Memory B cell (primary cell): ENCODE data around the gene DHCR7.

Source experiments
- ATAC-seq: fragments of 150-1000 bp; cut with Tn5 transposase; 2 replicates; pipeline ENCODE4 v1.10.0; 2021; ENCODE audit warnings: low read depth, mild to moderate bottlenecking, moderate library complexity
- DNase-seq, 2 donors: peaks; one replicate each; pipeline ENCODE4 v3.0.0; 2022; ENCODE audit warnings: low spot score in 2 of 2
- H3K27ac Mint-ChIP-seq: one replicate; pipeline ENCODE4 v1.8.0; 2022; ENCODE audit warnings: mild to moderate bottlenecking, moderate library complexity, mixed read lengths
- H3K27me3 Mint-ChIP-seq: one replicate; pipeline ENCODE4 v1.8.0; 2022; ENCODE audit warnings: mixed read lengths
- H3K36me3 Mint-ChIP-seq: one replicate; pipeline ENCODE4 v1.8.0; 2022; ENCODE audit warnings: mild to moderate bottlenecking, mixed read lengths
- H3K4me1 Mint-ChIP-seq: one replicate; pipeline ENCODE4 v1.8.0; 2022; ENCODE audit warnings: mixed read lengths
- H3K4me3 Mint-ChIP-seq: one replicate; pipeline ENCODE4 v1.8.0; 2022; ENCODE audit warnings: mild to moderate bottlenecking, moderate library complexity, mixed read lengths
- H3K9me3 Mint-ChIP-seq: one replicate; pipeline ENCODE4 v1.8.0; 2022; ENCODE audit warnings: mixed read lengths

The DHCR7 gene

DNA sequence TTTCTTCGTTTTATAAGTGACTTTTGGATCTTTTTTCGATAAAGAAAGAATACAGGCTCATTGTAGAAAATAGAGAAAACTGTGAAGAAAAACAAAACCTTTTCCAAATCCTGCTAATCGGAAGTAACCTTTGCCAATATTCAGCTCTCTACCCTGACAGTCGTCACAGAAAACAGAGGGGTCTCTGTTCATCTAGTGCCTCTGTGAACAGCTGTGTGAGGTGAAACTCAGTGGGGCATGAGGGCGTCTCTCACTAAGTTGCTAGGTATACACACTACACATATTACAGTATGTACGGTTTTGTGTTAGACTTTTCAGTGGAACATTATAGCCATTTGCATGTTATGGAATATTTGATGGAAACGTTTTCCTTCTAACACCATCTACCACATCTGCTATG lies 39.4 kb downstream of the DHCR7 start:
- peaks cover 9% of the 10 kb centered on the region for H3K9me3 Mint-ChIP-seq
- ATAC-seq (no peak), DNase-seq (no peak)
- H3K4me3 Mint-ChIP-seq: no peak overlapping the region
- peaks cover 5% of the 10 kb centered on the region for H3K36me3 Mint-ChIP-seq
- peaks cover 11% of the 10 kb centered on the region for H3K27me3 Mint-ChIP-seq
- no peak overlapping the region for H3K27ac Mint-ChIP-seq
- peaks cover 14% of the 10 kb centered on the region for H3K4me1 Mint-ChIP-seq

DNA sequence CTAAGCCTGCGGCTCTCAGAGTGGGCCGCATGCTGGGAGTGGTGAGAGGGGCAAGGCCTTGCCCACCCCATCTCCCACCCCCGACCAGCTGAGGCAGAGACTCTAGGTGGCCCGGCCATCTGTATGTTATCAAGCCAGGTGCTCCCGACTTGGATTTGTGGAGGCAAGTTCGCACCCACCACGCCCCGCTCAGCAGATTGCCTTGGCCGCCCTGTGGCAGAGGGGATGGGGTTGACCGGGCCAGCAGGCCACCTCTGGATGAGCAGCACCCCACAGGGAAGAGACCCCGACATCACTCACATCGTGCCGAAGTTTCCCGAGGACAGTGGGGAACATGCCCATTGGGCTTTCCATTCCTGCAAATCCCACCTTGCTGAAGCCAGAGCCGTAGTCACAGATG lies 40.8 kb downstream of the DHCR7 start:
- no peak for ATAC-seq
- peaks cover 14% of the 10 kb centered on the region for H3K4me1 Mint-ChIP-seq
- peaks cover 12% of the 10 kb centered on the region for H3K27me3 Mint-ChIP-seq
- no peak overlapping the region for H3K4me3 Mint-ChIP-seq
- peaks cover 5% of the 10 kb centered on the region for H3K36me3 Mint-ChIP-seq
- H3K9me3 Mint-ChIP-seq: peaks cover 13% of the 10 kb centered on the region
- no peak for DNase-seq
- H3K27ac Mint-ChIP-seq: no peak overlapping the region

DNA sequence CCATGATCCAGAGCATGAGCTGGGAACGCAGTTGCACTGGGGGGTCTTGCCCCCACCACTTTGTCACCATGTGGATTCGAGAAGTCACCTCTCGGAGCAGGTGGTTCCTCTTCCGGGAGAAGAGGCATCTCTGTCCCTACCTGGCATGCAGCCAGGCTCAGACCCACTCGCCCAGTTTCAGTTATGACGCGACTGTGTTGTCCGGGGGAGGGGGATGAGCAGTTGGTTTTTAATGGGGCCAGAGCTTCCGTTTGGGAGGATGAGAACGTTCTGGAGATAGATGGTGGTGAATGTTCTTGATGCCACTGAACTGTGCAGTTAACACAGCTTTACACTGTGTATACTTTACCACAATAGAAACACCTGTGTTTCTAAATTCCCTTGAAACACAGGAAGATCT lies 41.5 kb downstream of the DHCR7 start:
- Mint-ChIP-seq H3K4me1 (peaks cover 14% of the 10 kb centered on the region), H3K36me3 (peaks cover 5% of the 10 kb centered on the region), H3K27me3 (peaks cover 11% of the 10 kb centered on the region), H3K9me3 (peaks cover 13% of the 10 kb centered on the region), H3K27ac (no peak overlapping the region), H3K4me3 (no peak overlapping the region)
- no peak for ATAC-seq
- no peak for DNase-seq

DNA sequence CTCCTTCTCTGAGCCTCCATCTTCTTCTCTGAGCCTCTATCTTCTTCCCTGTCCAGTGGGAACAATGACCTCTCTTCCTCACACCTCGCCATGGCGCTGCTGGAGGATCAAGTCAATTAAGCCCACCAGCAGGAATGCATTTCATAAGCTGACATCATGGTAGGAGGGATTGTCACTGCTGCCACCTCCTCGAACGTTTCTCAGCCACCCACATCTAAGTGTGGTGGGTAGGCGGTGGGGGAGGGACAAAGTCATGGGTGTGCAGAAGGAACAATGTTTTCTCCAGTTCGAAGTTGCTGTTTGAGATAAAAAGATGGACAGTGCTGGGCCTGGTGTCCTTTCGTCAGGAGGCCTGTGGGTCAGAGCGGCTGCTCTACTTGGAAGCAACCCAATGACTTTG lies 44.0 kb downstream of the DHCR7 start:
- peaks cover 11% of the 10 kb centered on the region for H3K4me1 Mint-ChIP-seq
- peaks cover 5% of the 10 kb centered on the region for H3K27me3 Mint-ChIP-seq
- no peak overlapping the region for H3K4me3 Mint-ChIP-seq
- ATAC-seq (no peak), DNase-seq (no peak)
- peaks cover 7% of the 10 kb centered on the region for H3K9me3 Mint-ChIP-seq
- peaks cover 2% of the 10 kb centered on the region for H3K36me3 Mint-ChIP-seq
- no peak overlapping the region for H3K27ac Mint-ChIP-seq

DNA sequence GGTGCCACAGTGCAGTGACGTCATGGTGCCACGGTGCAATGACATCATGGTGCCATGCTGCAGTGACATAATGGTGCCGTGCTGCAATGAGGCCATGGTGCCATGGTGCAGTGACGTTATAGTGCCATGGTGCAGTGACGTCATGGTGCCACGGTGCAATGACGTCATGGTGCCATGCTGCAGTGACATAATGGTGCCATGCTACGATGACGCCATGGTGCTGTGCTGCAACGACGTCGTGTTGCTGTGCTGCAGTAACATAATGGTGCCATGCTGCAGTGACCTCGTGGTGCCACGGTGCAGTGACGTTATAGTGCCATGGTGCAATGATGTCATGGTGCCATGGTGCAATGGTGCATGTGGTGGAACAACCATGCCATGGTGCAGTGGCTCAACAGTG lies 45.3 kb downstream of the DHCR7 start:
- Mint-ChIP-seq H3K27me3 (peaks cover 4% of the 10 kb centered on the region), H3K36me3 (peaks cover 2% of the 10 kb centered on the region), H3K9me3 (peaks cover 7% of the 10 kb centered on the region), H3K4me1 (peaks cover 11% of the 10 kb centered on the region), H3K27ac (no peak overlapping the region), H3K4me3 (no peak overlapping the region)
- no peak for DNase-seq
- no peak for ATAC-seq

DNA sequence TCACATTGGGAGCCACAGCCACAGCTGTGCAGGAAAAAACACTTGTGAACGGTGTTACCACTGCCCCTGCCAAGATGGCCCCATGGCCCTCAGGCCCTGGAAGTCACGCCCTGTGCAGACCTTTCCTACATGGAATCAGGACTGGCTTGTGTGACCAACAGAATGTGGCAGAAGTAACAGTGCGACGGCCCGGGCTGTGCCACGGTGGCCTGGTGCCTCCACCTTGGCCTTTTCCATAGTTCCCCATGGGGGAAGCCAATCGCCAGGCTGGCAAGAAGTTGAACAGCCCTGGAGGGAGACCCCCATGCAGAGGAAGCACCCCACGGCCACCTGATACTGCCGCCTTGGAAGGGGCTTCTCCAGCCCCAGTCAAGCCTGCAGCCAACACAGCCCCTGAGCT lies 48.0 kb downstream of the DHCR7 start:
- no peak for DNase-seq
- Mint-ChIP-seq H3K36me3 (peaks cover 2% of the 10 kb centered on the region), H3K4me1 (peaks cover 6% of the 10 kb centered on the region), H3K9me3 (peaks cover 7% of the 10 kb centered on the region), H3K27ac (no peak overlapping the region), H3K4me3 (no peak overlapping the region), H3K27me3 (peaks cover 4% of the 10 kb centered on the region)
- no peak for ATAC-seq

DNA sequence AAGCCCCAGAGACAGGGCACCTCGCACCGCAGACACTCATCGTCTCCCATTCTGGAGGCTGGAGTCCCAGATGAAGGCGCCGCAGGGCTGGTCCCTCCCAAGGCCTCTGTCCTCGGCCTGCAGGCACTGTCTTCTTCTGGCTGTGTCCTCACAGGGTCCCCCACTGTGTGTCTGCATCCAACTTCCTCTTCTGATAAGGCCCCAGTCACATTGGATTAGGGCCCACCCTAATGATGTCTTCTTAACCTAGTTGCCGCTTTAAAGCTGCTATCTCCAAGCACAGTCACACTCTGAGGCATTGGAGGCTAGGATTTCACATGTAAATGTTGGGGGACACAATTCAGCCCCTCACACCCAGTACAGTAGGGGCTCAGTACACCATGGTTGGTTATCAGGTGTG lies 48.9 kb downstream of the DHCR7 start:
- no peak for ATAC-seq
- Mint-ChIP-seq H3K4me3 (no peak overlapping the region), H3K27ac (no peak overlapping the region), H3K27me3 (peaks cover 4% of the 10 kb centered on the region), H3K9me3 (peaks cover 7% of the 10 kb centered on the region), H3K4me1 (peaks cover 3% of the 10 kb centered on the region), H3K36me3 (peaks cover 2% of the 10 kb centered on the region)
- no peak for DNase-seq

DNA sequence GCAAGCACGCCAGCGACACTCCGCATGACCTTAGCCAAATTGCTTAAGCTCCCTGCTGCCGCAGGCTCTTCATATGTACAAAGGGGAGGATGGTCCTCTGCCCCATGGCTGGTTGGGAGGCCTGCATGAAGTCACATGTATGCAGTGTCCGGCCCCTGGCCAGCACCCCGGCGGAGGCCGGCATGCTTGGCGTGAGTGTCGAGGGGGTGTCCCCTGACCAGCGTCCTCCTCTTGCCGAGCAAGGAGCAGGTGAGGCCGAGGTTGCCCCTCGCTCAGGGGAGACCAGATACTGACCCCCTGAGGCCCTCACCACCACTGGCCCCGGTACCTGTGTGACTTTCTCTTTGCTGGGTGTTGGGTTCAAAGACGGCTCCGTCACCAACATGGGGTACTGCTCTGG lies 50.2 kb downstream of the DHCR7 start:
- H3K4me3 Mint-ChIP-seq: no peak overlapping the region
- ATAC-seq (no peak), DNase-seq (no peak)
- H3K27me3 Mint-ChIP-seq: peaks cover 4% of the 10 kb centered on the region
- H3K9me3 Mint-ChIP-seq: no peaks in the 10 kb centered on the region
- H3K27ac Mint-ChIP-seq: no peak overlapping the region
- peaks cover 6% of the 10 kb centered on the region for H3K4me1 Mint-ChIP-seq
- no peaks in the 10 kb centered on the region for H3K36me3 Mint-ChIP-seq

DNA sequence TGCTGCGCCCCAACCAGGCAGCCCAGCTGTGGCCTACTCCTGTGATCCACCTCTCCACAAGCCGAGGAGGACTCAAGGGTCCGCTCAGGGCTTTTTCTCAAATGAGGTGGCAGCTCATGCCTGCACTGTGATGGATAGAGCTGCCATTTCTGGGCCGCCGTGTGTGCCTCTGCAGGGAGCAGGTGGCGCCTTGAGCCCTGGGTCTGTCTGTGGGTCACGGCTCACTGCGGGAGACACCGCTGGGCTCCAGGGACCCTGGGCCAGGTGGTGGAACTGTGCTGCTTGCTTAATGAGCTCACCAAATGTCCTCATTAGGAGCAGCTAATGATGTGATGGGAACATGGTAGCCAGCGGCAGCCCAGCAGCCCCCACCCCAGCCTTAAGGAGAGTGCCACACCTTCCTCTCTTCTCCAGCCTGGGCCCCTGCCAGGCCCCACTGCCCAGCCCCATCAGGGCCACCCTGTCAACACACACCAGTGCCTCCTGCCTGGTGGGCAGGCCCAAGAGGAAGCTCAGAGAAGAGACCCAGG lies 50.8 kb downstream of the DHCR7 start:
- no peaks in the 10 kb centered on the region for H3K9me3 Mint-ChIP-seq
- peaks cover 4% of the 10 kb centered on the region for H3K27me3 Mint-ChIP-seq
- H3K4me1 Mint-ChIP-seq: peaks cover 6% of the 10 kb centered on the region
- H3K4me3 Mint-ChIP-seq: no peak overlapping the region
- DNase-seq (no peak), ATAC-seq (no peak)
- H3K36me3 Mint-ChIP-seq: no peaks in the 10 kb centered on the region
- no peak overlapping the region for H3K27ac Mint-ChIP-seq

DNA sequence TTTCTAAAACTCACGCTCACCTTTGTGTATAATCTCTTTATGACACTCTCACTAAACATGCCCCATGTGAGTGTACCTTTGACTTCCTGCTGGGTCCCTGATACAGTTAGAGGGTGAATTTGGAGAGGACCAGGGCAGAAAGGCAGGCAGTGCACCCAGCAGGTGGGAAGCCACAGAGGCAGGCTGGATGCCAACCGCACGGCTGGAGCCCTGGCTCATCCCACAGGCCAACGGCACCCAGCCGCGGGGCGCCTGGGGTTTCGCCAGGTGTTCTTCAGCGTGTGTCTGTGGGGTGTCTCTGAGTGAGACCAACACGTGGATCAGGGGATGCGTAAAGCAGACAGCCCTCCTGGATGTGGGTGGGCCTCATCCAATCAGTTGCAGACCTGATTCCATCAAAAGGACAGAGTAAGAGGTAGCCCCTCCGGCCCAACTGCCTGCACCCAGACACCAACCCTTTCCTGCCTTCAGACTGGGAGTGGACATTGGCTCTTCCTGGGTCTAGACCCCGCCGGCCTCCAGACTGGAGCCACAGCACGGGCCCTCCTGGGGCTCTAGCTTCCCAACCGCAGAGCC lies 51.6 kb downstream of the DHCR7 start:
- no peak overlapping the region for H3K27ac Mint-ChIP-seq
- H3K4me1 Mint-ChIP-seq: peaks cover 6% of the 10 kb centered on the region
- no peak overlapping the region for H3K4me3 Mint-ChIP-seq
- no peaks in the 10 kb centered on the region for H3K9me3 Mint-ChIP-seq
- peaks cover 2% of the 10 kb centered on the region for H3K27me3 Mint-ChIP-seq
- no peaks in the 10 kb centered on the region for H3K36me3 Mint-ChIP-seq
- no peak for DNase-seq
- ATAC-seq: no peak

DNA sequence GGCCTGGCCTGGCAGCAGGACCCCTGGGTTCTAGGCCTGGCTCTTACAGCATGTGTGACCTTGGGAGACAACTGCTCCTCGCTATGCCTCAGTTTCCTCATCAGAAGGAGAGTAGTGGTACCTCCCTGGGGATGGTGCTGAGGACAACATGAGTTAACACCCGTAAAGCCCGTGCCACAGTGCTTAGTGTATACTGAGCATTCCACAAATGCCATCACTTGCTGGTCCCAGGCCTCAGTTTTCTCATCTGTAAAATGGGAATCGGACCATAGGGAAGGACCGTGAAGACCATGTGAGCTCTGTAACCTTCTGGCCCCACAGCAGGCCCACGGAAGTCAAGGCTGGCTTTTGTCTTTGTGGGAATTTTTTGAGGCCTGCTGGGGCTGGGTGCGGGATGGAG lies 52.4 kb downstream of the DHCR7 start:
- Mint-ChIP-seq H3K27ac (no peak overlapping the region), H3K9me3 (no peaks in the 10 kb centered on the region), H3K36me3 (no peaks in the 10 kb centered on the region)

DNA sequence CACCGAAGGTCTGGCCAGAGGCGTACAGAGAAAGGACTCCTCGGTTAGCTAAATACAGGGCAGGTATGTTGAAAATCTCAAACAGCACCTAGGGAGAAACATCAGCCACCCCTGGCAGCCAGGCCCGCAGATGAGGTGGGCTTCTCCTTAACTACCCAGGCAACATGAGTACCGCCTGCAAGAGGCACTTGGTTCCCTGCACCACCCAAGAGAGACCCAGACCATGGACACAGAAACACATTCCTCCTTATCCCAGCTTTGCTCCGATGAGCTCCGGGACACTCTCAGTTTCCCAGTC lies 53.0 kb downstream of the DHCR7 start:
- Mint-ChIP-seq H3K27ac (no peak overlapping the region), H3K4me1 (peaks cover 13% of the 10 kb centered on the region), H3K27me3 (peaks cover 2% of the 10 kb centered on the region), H3K9me3 (no peaks in the 10 kb centered on the region), H3K36me3 (no peaks in the 10 kb centered on the region), H3K4me3 (no peak overlapping the region)
- no peak for ATAC-seq
- DNase-seq: no peak

More for the DNA sequence above, 52.4 kb downstream of the DHCR7 start:
- no peak for DNase-seq
- Mint-ChIP-seq H3K4me1 (peaks cover 8% of the 10 kb centered on the region), H3K27me3 (peaks cover 2% of the 10 kb centered on the region), H3K4me3 (no peak overlapping the region)
- ATAC-seq: no peak

DNA sequence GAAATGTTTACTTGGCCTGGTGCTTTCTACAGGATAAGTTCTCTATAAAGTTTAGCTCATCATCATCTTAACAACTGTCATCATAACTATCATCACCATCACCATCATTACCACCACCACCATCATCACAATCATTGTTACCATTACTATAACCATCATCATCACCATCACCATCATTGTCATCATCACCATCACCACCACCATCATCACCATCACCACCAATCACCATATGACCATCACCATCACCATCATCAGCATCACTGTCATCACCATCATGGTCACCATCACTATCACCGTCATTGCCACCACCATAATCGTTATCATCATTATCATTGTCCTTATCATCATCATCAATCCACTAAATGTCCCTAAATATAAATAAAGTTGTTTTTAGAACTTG lies 54.9 kb downstream of the DHCR7 start:
- Mint-ChIP-seq H3K4me3 (no peak overlapping the region), H3K9me3 (peaks cover 2% of the 10 kb centered on the region), H3K27me3 (peaks cover 7% of the 10 kb centered on the region)

DNA sequence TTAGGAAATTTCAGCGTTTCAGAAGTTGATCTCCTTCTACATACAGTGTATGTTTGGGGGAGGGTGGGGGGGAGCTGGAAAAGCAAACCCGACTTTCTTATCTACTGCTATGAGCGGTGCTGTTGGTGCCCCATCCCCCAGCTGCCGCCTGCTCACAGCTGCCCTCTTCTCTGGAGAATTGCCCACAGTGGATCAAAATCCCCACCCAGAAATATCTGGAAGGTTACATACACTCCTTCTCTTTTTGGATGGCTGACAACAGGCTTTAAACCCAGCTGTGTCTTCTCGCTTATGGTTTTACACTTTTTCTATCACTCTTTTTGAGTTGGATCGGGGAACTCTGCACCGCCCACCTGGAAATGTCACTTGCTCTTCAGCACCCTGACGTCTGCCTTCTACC lies 56.4 kb downstream of the DHCR7 start:
- H3K9me3 Mint-ChIP-seq: peaks cover 3% of the 10 kb centered on the region
- peaks cover 3% of the 10 kb centered on the region for H3K36me3 Mint-ChIP-seq
- H3K4me1 Mint-ChIP-seq: peaks cover 28% of the 10 kb centered on the region
- peaks cover 17% of the 10 kb centered on the region for H3K27me3 Mint-ChIP-seq
- H3K4me3 Mint-ChIP-seq: no peak overlapping the region
- ATAC-seq (no peak), DNase-seq (no peak)
- H3K27ac Mint-ChIP-seq: no peak overlapping the region

More for the DNA sequence above, 54.9 kb downstream of the DHCR7 start:
- no peak for ATAC-seq
- Mint-ChIP-seq H3K4me1 (peaks cover 18% of the 10 kb centered on the region), H3K36me3 (peaks cover 2% of the 10 kb centered on the region), H3K27ac (no peak overlapping the region)
- DNase-seq: no peak

DNA sequence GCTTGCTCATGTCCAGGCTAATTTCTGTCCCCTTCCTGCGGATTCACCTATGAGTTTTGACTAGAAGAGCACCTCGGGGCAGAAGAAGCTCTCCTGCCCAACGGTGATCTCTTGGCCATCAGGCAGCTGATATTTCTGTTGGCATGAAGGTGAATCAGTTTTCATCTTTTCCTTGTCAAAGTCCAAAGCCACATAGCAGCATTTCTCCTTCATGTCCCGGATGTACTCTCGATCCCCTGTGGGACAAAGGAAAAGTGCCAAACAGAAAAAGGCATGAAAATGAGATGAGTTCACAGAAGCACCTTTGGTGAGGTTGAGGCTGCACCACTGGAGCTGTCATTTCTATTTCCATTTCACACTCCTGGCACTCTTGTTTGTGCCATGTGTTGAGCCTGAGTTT lies 56.8 kb downstream of the DHCR7 start:
- no peak overlapping the region for H3K4me3 Mint-ChIP-seq
- H3K36me3 Mint-ChIP-seq: peaks cover 3% of the 10 kb centered on the region
- H3K27ac Mint-ChIP-seq: no peak overlapping the region
- ATAC-seq (no peak), DNase-seq (no peak)
- H3K9me3 Mint-ChIP-seq: peaks cover 3% of the 10 kb centered on the region
- H3K27me3 Mint-ChIP-seq: peaks cover 17% of the 10 kb centered on the region
- peaks cover 33% of the 10 kb centered on the region for H3K4me1 Mint-ChIP-seq
